ENCODE results near the gene ISCA2.
"Not testable (repeated sequence)": the region's sequence is repeated elsewhere in the genome, so short reads cannot be mapped to it uniquely, and the experiment has no call there.

The ISCA2 gene

DNA sequence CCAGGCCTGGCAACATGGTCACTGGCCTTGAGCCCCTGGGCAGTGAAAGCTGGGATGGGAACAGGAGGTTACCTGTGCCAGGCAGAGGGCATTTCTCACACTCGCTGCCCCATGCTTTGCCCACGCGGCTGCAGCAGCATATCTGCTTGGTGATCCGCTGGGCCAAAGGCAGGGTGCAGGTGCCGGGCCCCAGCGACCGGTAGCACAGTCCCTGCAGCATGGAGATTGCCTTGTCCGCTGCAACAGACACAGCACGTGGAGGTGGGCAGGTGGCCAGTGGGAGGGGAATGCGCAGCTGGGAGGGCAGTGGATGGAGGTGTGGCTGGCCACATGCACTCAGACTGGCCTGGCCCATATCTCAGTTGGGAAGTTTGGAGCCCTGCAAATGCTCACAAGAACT is 35.3 kb downstream of the ISCA2 start:
- no peak for DNase-seq (ENCODE audit: low read depth)

GRCh38 chr14:74531006-74531405 is 37.4 kb downstream of the ISCA2 start:
- no peak for DNase-seq (ENCODE audit: low read depth)

- no peak for DNase-seq (ENCODE audit: low read depth)
Measured at GRCh38 chr14:74531467-74531866, 37.9 kb downstream of the ISCA2 start.

- no peak for DNase-seq (ENCODE audit: low read depth)
Measured at GRCh38 chr14:74532246-74532645, 38.7 kb downstream of the ISCA2 start.

- no peak for DNase-seq (ENCODE audit: low read depth)
Measured at GRCh38 chr14:74533576-74533975, 40.0 kb downstream of the ISCA2 start.

- no peak for DNase-seq (ENCODE audit: low read depth)
Measured at GRCh38 chr14:74535756-74536325, 42.3 kb downstream of the ISCA2 start.

- DNase-seq (ENCODE audit: low read depth) = not testable (repeated sequence)
Measured at GRCh38 chr14:74536336-74536735, 42.8 kb downstream of the ISCA2 start.

GRCh38 chr14:74538411-74539391 is 45.1 kb downstream of the ISCA2 start:
- no peak for DNase-seq (ENCODE audit: low read depth)

DNA sequence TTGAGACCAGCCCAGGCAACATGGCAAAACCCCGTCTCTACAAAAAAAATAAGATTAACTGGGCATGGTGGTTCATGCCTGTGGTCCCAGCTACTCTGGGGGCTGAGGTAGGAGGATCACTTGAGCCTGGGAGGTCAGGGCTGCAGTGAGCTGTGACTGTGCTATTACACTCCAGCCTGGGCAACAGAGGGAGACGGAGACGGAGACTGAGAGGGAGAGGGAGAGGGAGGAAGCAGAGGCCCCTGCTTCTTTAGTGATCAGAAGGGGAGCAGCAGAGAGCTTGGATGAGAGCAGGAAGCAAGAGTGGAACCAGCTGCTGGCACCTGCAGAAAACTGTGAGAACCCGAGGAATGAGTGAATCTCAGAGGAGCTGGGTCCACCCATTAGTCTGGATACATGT is 45.9 kb downstream of the ISCA2 start:
- DNase-seq (ENCODE audit: low read depth) = no peak

GRCh38 chr14:74541225-74541624 is 47.7 kb downstream of the ISCA2 start:
- DNase-seq (ENCODE audit: low read depth) = no peak

DNA sequence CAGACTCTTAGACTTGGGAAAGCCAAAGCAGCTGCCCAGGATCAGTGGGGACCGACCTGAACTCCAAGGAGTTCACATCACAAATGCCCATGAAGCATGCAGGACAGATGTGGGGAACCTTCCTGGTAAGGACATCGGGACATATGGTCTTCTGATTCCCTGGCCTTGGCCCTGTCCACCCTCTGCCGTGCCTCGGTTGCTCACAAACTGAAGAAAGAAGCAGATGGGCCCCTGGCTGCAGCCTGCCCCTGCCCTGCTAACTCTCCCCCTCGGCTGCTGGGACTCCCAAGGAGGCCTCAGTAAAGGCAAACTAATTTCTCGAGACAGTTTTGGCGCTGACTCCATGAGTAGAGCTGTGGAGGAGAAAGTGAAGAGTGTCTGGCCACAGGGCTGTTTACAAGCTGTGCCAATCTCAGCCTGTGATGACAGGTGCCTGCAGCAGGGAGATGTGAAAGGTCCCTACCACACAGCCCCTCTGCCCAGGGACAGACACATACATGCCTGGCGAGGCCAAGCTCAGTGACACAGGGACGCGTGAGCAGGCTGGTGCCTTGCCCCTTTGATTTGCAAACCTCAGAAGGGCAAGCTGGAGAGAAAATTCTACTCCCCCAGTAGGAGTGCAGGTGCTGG is 48.6 kb downstream of the ISCA2 start:
- no peak for DNase-seq (ENCODE audit: low read depth)

DNA sequence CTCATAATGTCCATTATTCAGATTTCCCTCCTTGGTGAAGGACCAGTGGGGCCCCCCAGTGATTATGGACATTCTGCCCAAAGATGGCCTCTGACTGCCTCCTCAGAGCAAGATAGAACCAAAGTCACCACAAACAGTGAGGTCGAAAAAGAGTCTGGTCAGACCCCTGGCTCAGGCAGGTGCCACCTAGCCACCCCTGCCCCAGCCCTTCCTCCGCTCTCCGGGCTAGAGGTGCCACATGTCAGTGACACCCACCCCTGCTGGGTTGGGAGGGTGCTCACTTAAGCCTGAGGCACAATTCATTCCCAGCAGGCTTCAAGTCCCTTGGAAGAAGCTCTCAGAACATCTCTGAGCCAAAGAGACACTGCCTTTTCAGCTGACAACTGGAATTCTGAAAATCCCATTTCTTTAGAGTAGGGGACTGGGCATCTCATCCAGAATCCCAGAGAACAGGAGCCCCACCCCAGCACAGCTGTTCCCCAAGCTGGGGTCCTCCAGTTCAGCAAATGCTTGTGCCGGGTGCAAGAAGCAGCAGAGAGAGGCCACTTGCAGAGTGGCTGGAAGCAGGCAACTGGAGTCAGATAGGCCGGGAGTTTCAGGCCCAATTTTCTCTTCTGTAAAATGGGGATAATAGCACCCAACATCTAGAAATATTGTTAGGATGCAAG is 50.3 kb downstream of the ISCA2 start:
- no peak for DNase-seq (ENCODE audit: low read depth)

GRCh38 chr14:74545386-74545785 is 51.8 kb downstream of the ISCA2 start:
- DNase-seq (ENCODE audit: low read depth) = no peak

DNA sequence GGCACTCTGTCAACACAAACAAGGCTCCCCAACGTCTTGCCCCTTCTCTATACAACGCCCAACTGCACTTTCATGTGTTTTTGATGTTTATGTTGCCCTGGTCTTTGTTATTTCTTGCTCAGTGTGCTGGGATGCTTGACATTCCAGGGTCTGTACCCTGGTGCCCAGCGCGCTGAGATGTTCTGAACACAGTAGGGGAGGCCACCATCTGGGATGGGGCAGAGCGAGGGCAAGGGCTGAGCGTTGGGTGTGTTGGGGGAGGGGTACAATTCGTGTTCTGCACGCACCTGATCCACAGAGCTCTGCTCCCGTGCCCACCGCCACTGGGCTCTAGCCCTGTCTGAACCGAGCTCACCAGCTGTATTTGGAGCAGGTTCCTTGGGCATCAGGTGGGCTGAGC is 52.9 kb downstream of the ISCA2 start:
- DNase-seq (ENCODE audit: low read depth) = no peak

All from HS-5 (cell line).